K562 (cell line): Measurements from ENCODE around the gene TFF1.

ENCODE experiments used
- EWSR1 ChIP-seq: fragments of 450-650 bp; IDR thresholded peaks from 2 replicates; pipeline ENCODE4 v1.6.1; 2018; ENCODE audit warnings: borderline replicate concordance, mild to moderate bottlenecking, low read depth, moderate library complexity; ENCODE audit not compliant: partially characterized antibody
- EZH2 ChIP-seq: IDR thresholded peaks from 2 replicates; pipeline ENCODE4 v1.6.1; 2012; ENCODE audit warnings: low read depth, mild to moderate bottlenecking, inconsistent platforms, low read length, borderline replicate concordance
- MTA3 ChIP-seq: fragments of 450-650 bp; formaldehyde crosslinking; IDR thresholded peaks from 2 replicates; pipeline ENCODE4 v1.6.1; 2017; ENCODE audit warnings: mild to moderate bottlenecking, borderline replicate concordance
- SP2 ChIP-seq: IDR thresholded peaks from 2 replicates; pipeline ENCODE4 v1.6.1; 2011; ENCODE audit warnings: mild to moderate bottlenecking, low read depth, low read length, moderate library complexity; ENCODE audit not compliant: poor library complexity, severe bottlenecking; ENCODE audit errors: extremely low read depth
- SPI1 ChIP-seq: IDR thresholded peaks from 2 replicates; pipeline ENCODE4 v1.6.1; 2011; ENCODE audit warnings: low read depth, low read length, control low read depth, borderline replicate concordance
- TAF7 ChIP-seq: fragments of 450-650 bp; IDR thresholded peaks from 2 replicates; pipeline ENCODE4 v1.6.1; 2016; ENCODE audit warnings: missing genetic modification characterization, missing compliant biosample characterization
- ZNF282 ChIP-seq: sonication (generic); formaldehyde crosslinking; IDR thresholded peaks from 2 replicates; pipeline ENCODE4 v1.8.1; 2023; ENCODE audit warnings: missing genetic modification reagents

DNA sequence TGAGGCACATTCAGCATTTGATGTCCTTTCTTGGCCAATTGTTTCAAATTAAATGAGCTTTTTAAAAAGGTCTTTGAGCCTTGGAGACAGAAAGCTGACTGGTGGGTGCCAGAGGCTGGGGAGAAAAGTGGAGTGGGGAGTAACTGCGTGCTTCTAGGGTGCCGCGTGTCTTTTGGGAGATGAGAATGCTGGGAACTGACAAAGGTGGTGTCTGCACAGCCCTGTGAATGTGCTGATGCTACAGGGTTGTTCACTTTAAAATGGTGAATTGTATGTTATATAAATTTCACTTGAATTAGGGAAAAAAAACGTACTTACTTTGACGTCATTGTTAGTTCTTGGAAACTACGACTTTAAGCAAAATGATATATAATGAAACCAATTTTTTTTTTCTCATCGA, 8.1 kb upstream of the TFF1 start:
- no peak for TF ChIP-seq MTA3
- TF ChIP-seq ZNF282 (CRISPR knock-in tag): no peak
- TF ChIP-seq TAF7 (tag): no peak
- TF ChIP-seq SP2: no peak
- no peak for TF ChIP-seq SPI1
- TF ChIP-seq EZH2: no peak
- TF ChIP-seq EWSR1: no peak
